NCI-H1105 treated with DMSO at 0.1 percent for 48 hours (cell line): Measurements from ENCODE around the gene PHTF1.
"Not testable (repeated sequence)": the region's sequence is repeated elsewhere in the genome, so short reads cannot be mapped to it uniquely, and the experiment has no call there.

Experiments
- DNase-seq: peaks from one replicate; lab custom pipeline; 2025; lab: John Stamatoyannopoulos, UW

PHTF1 gene

DNA sequence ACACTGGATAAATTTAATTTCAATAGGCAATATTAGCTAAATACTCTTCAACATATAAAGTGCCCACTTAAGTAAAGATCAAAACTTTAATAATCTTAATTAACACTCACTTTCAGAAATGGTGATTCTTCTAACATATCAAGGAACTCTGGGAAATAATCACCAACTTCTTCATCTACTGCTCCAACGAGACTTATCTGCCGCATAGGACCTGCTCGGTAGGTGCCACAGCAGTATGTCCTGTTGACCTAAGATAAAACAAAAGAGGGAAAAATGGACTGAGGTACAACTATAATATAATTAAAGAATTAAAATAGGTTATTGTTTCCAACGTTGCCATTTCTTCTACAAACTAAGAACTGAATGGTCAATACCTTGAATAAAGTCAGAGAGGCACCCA lies 18.3 kb upstream of the PHTF1 start:
- DNase-seq = no peak

DNA sequence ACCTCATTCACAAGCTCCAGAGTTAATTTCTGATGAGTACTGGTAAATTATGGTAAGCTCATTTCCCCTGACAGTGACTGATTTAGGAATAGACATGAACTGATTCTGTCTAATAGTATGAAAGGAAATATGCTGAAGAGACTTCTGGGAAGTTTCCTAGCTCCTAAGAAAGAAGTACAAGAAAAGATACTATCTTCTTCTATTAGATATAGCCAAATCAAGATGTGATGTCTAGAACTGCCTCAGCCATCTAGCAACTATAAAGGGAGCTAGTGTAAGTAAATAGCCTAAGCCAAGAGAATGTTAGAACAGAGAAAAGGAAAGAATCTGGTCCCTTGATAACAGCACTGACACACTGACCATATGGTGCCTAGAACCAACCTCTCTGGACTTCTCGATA lies 10.7 kb upstream of the PHTF1 start:
- no peak for DNase-seq

- no peak for DNase-seq
These were observed 10.3 kb upstream of the PHTF1 start for GRCh38 chr1:113769601-113769970.

GRCh38 chr1:113768916-113769600 lies 9.8 kb upstream of the PHTF1 start:
- no peak for DNase-seq

GRCh38 chr1:113765306-113766230 lies 6.3 kb upstream of the PHTF1 start:
- DNase-seq = no peak

GRCh38 chr1:113763661-113764060 lies 4.4 kb upstream of the PHTF1 start:
- DNase-seq = no peak

DNA sequence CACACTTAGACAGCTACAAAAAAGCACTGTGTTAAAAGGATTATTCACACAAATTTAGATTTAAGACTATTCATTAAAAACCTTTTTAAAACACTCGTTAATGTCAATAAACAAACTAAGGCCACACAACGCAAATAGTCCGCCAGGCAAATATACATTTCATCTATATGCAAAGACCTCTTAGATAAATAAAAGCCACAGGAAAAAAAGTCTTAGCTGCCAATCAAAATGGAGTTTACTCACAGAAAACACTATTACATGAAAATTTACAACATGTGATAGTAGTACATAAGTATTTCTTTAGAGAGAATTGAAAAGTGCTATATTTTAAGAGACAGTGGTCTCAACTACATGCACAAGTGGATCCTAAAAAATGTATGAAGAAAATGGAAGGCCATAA lies 2.7 kb upstream of the PHTF1 start:
- DNase-seq = no peak

DNA sequence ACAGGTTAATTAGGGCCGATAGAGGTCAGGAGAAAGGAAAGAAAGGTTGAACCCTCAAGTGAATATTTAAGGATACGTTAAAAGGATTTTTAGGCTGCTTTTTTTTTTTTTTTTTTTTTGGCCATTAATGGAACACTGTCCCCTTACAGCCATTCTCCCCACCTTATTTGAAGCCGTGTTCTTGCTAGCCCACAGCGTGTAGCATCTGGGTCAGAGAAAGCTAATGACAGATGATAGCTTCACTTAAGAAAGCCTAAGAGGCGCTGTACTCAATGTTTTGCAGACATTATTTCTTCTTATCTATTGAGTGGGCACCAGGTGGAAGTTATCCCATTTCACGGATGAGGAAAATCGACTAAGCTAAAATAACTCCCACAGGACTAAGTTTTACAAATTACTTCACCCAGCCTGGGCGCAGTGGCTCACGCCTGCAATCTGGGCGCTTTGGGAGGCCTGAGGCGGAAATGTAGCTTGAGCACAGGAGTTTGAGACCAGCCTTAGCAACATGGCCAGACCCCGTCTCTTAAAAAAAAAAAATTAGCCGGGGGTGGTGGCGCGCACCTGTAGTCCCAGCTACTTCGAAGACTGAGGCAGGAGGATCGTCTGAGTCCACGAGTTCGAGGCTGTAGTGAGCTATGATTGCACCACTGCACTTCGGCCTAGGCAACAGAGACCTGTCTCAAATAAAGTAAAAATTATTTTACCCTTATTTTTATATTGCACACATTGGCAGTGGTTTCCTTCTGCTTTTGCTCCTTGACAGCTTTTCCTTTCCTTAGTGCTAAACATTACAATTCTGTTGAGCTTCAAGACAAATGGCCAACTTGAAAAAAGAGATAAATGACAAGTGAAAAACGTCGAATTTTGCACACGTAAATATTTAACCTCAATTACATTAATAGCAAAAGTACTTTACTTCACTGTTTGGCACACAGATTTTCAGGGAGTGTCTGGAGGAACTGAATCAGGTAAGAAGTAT lies 1.1 kb upstream of the PHTF1 start:
- DNase-seq = no peak

- DNase-seq = peak; percentile 75
These were observed 504 bp downstream of the PHTF1 start for GRCh38 chr1:113758631-113759332.

GRCh38 chr1:113756461-113756860 lies 2.8 kb downstream of the PHTF1 start:
- DNase-seq = no peak

GRCh38 chr1:113753333-113753732 lies 6.0 kb downstream of the PHTF1 start:
- DNase-seq = not testable (repeated sequence)

GRCh38 chr1:113751516-113751915 lies 7.8 kb downstream of the PHTF1 start:
- no peak for DNase-seq

DNA sequence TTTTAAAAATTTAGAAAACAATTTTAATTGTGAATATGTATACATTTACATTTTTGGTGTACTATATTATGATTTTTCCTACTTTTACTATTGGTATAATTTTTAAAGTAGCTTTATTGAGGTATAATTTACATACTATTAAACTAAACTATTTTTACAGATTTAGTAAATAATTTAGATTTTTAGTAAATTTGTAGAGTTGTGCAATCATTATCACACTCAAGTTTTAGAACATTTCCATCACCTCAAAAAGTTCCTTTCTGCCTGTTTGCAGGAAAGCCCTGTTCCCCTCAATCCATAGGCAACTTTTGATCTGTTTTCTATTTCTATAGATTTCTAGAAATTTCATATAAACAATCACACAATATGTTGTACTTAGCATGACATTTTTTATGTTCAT lies 8.2 kb downstream of the PHTF1 start:
- no peak for DNase-seq

GRCh38 chr1:113749402-113749801 lies 9.9 kb downstream of the PHTF1 start:
- no peak for DNase-seq

DNA sequence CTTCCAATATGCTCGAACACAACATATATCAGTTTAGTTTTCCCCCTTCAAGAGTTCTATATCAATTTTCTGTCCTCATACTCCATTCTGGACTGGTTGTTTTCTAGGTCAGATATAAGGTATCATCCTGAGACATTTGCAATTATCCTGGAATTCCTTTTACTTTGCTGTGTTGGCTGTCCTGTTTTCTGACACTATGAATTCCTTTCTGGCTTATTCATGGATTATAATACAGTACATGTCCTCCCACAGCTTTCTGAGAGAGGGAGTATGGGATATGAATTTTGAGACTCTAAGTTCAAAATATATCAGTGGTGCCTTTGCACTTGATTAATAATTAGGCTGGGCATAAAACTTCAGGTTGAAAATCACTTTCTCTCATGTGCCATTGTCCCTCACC lies 11.9 kb downstream of the PHTF1 start:
- no peak for DNase-seq

GRCh38 chr1:113745425-113745824 lies 13.9 kb downstream of the PHTF1 start:
- no peak for DNase-seq

- DNase-seq = no peak
These were observed 15.2 kb downstream of the PHTF1 start for GRCh38 chr1:113744114-113744513.

GRCh38 chr1:113742515-113742914 lies 16.8 kb downstream of the PHTF1 start:
- DNase-seq = no peak

- DNase-seq = no peak
These were observed 24.8 kb downstream of the PHTF1 start for GRCh38 chr1:113734357-113735055.

DNA sequence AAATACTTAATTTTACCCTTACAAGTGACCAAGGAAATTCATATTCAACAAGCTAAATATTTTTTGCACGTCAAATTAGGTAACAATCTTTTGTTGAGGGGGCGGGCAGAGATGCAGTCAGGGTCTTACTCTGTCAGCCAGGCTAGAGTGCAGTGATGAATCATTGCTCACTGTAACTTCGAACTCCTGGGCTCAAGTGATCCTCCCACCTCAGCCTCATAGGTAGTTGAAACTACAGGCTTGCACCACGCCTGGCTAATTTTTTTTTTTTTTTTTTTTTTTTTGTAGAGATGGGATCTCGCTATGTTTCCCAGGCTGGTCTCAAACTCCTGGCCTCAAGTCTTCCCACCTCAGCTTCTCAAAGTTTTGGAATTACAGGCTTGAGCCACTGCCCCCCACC lies 26.5 kb downstream of the PHTF1 start:
- DNase-seq = no peak

DNA sequence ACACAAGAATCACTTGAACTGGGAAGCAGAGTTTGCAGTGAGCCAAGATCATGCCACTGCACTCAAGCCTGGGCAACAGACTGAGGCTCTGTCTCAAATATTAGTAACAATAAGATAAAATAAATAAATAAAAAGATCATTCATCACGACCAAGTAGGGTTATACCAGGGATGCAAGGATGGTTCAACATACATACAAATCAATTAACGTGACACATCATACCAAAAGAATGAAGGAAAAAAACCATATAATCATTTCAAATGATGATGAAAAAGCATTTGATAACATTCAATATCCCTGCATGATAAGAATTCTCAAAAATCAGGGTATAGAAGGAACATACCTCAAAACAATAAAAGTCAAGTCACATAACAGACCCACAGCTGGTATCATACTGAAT lies 38.3 kb downstream of the PHTF1 start:
- no peak for DNase-seq
